Activated CD4-positive, alpha-beta memory T cell treated with anti-CD3 and anti-CD28 coated beads for 36 hours (primary cell): ENCODE results near the gene IL9. TPM values are rescaled to one million over a fixed set of nuclear protein-coding genes. Genes with fewer than 3 reads are reported as not detected.

Experiments
- CTCF ChIA-PET: fragments of 350-600 bp; sonication (Branson Sonifier 250); formaldehyde crosslinking; loops from one replicate; lab custom pipeline; 2021; ENCODE audit warnings: antibody characterized with exemption, inconsistent platforms; lab: Charles Lee
- POLR2A ChIA-PET: fragments of 350-600 bp; sonication (Branson Sonifier 250); formaldehyde crosslinking; loops from one replicate; lab custom pipeline; 2021; ENCODE audit warnings: antibody characterized with exemption; lab: Charles Lee
- DNase-seq: peaks from one replicate; pipeline ENCODE4 v3.0.0-alpha.2; 2020
- H3K27ac Mint-ChIP-seq: one replicate; pipeline ENCODE4 v1.8.0; 2021; ENCODE audit warnings: mixed read lengths
- H3K27me3 Mint-ChIP-seq: one replicate; pipeline ENCODE4 v1.8.0; 2021; ENCODE audit warnings: mixed read lengths
- H3K36me3 Mint-ChIP-seq: one replicate; pipeline ENCODE4 v1.8.0; 2021; ENCODE audit warnings: mixed read lengths
- H3K4me1 Mint-ChIP-seq: one replicate; pipeline ENCODE4 v1.8.0; 2021; ENCODE audit warnings: low read depth, mixed read lengths
- H3K4me3 Mint-ChIP-seq: one replicate; pipeline ENCODE4 v1.8.0; 2021; ENCODE audit warnings: mild to moderate bottlenecking, mixed read lengths
- H3K9me3 Mint-ChIP-seq: one replicate; pipeline ENCODE4 v1.8.0; 2021; ENCODE audit warnings: mixed read lengths
- intact Hi-C: fragments of 100-400 bp; cut with micrococcal nuclease; formaldehyde crosslinking; loops from one replicate; pipeline ENCODE4 v1.15.1; 2023
- total RNA-seq, 2 experiments: library from RNA; stranded (reverse); gene quantifications; one replicate each; pipeline ENCODE4 v1.2.3, GENCODE V29; 2021

IL9 gene
- total RNA-seq, 2 experiments from 2014 or later: 123 to 136 TPM

GRCh38 chr5:135847976-135848375 is 47.7 kb downstream of the IL9 start:
- peaks cover 3% of the 10 kb centered on the region for H3K27me3 Mint-ChIP-seq
- intact Hi-C loops: no loop called here
- no peaks in the 10 kb centered on the region for H3K4me1 Mint-ChIP-seq
- CTCF ChIA-PET: no interaction called here
- H3K27ac Mint-ChIP-seq: no peak overlapping the region
- DNase-seq: no peak
- H3K36me3 Mint-ChIP-seq: no peaks in the 10 kb centered on the region
- H3K9me3 Mint-ChIP-seq: no peaks in the 10 kb centered on the region
- H3K4me3 Mint-ChIP-seq: no peak overlapping the region
- POLR2A ChIA-PET: no interaction called here

GRCh38 chr5:135846311-135846710 is 49.3 kb downstream of the IL9 start:
- no peak for DNase-seq
- no peaks in the 10 kb centered on the region for H3K4me1 Mint-ChIP-seq
- H3K4me3 Mint-ChIP-seq: no peak overlapping the region
- ChIA-PET POLR2A (no interaction called here), CTCF (no interaction called here)
- H3K27me3 Mint-ChIP-seq: peaks cover 7% of the 10 kb centered on the region
- H3K27ac Mint-ChIP-seq: no peak overlapping the region
- no peaks in the 10 kb centered on the region for H3K9me3 Mint-ChIP-seq
- intact Hi-C loops: no loop called here
- no peaks in the 10 kb centered on the region for H3K36me3 Mint-ChIP-seq

GRCh38 chr5:135843571-135844337 is 51.9 kb downstream of the IL9 start:
- Mint-ChIP-seq H3K9me3 (no peaks in the 10 kb centered on the region), H3K27ac (no peak overlapping the region), H3K4me1 (no peaks in the 10 kb centered on the region), H3K36me3 (no peaks in the 10 kb centered on the region), H3K4me3 (no peak overlapping the region), H3K27me3 (peaks cover 7% of the 10 kb centered on the region)
- no peak for DNase-seq
- POLR2A ChIA-PET: no interaction called here
- CTCF ChIA-PET: no interaction called here
- intact Hi-C loops: no loop called here

- Mint-ChIP-seq H3K36me3 (no peaks in the 10 kb centered on the region), H3K9me3 (peaks cover 4% of the 10 kb centered on the region), H3K27ac (no peak overlapping the region), H3K27me3 (peaks cover 7% of the 10 kb centered on the region), H3K4me1 (no peaks in the 10 kb centered on the region), H3K4me3 (no peak overlapping the region)
- CTCF ChIA-PET: no interaction called here
- POLR2A ChIA-PET: no interaction called here
- intact Hi-C loops: no loop called here
- no peak for DNase-seq
Measured at GRCh38 chr5:135842737-135843136, 52.9 kb downstream of the IL9 start.

Other genes with a start within 250 kb of the IL9 start
- not detected for gene SLC25A48, start 61.2 kb downstream of the IL9 start, total RNA-seq
- gene LECT2, start 59.1 kb upstream of the IL9 start, total RNA-seq: not detected
- gene TGFBI, start 133.1 kb upstream of the IL9 start, total RNA-seq: under 1 TPM; 0.58 to 0.97 TPM
- gene SMAD5, start 237.0 kb upstream of the IL9 start, total RNA-seq: 10 to 100 TPM in 1 of 2 experiments, 1 to 10 TPM in 1; 9.6 to 10.9 TPM